Measurements from ENCODE around the gene CIBAR2.
"Not testable (repeated sequence)": the region's sequence is repeated elsewhere in the genome, so short reads cannot be mapped to it uniquely, and the experiment has no call there.

Gene CIBAR2

DNA sequence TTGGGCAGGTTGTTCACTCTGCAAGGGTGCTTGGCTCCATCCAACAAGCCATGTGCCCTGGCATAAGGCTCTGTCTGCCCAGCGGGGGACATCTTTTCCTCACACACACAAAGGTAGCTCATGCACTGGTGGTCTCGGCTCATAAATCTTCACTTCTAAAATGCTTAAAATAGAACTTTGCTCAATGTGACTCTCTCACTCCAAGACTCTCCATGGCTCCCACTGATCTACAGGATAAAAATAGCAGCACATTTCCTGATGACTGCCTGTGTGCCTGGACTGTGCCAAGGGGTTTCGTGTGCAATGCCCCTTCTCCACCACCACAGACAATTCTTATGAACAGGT is 15.1 kb upstream of the CIBAR2 start:
- DNase-seq: no peak

DNA sequence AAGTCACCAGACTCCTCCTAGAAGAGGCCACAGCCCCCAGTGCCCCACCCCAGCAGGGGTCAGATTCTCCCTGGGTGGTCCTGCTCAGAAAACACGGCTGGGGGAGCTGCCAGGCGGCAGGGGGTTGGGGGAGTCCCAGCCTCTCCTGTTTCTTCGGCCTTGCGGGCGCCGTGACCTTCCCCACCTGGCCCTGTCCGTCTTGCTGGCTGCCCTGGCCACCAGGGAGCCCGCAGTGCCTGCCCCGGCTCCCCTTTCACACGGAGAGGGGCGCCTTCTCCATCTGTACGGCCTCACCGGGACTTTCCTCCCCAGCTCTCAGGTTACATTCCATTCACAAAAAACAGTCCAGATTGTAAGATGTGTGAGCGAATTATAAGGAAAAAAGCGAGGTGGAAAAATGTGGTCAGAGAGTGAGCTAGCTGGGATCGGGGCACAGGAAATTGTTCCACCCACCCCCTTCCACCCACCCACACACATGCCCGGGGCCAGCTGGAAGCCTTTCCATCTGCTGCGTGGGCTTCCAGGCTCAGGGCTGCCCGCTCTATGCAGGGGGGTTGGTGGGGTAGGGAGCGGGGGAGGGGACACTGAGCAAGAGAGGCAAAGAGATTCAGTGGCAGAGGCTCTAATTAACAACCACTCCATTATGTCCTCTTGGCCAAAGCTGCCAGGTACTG is 14.6 kb upstream of the CIBAR2 start:
- DNase-seq: no peak

DNA sequence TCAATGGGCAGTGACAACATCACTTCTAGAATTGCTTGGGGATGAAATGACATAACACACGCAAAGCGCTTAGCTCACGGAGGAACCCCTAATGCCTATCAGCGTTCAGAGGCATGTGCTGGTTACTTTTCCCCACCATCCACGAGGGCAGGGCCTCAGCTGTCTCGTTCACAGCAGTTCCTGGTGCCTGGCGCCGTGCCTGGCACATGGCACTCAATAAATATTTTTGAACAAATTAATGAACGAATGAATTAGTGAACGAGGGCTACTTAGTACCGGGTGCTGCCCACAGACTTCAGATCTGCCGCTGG is 14.1 kb upstream of the CIBAR2 start:
- DNase-seq: no peak

DNA sequence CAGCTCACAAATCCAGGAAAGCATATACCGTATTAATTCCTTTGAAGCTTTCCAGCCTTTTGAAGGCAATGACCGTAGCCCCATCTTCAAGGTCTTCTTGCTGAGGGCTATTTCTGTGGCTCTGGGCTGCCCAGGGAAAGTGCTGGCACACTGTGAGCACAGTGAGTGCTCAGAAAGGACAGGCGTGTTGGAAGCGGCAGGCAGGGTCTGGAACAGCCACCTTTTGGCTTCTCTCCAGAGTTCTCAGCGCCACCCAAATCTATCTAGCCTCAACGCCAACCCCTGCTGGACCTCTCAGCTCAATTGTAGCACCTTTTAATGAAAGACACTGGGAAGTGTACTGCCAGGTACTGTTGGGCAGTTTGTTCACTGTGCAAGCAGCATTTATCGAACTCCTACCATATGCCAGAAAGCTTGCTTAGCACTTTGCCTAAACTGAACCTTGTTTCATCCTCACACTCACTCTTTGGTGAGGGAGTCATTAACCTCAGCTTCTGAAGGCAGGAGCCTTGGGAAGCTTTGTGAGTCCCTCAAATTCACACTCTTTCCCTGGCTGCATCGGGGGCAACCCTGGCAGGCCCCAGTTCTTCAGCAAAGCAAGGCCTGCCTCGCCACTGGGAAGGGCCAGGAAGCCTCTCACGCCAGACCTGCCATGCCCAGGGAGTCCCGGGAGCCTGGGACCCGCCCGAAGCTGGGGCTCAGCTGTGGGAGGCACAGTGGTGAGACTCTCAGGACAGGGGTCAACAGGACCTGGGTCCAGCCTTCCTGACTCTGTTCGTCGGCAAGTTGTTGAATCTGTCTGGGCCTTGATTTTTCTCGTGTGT is 13.5 kb upstream of the CIBAR2 start:
- no peak for DNase-seq

DNA sequence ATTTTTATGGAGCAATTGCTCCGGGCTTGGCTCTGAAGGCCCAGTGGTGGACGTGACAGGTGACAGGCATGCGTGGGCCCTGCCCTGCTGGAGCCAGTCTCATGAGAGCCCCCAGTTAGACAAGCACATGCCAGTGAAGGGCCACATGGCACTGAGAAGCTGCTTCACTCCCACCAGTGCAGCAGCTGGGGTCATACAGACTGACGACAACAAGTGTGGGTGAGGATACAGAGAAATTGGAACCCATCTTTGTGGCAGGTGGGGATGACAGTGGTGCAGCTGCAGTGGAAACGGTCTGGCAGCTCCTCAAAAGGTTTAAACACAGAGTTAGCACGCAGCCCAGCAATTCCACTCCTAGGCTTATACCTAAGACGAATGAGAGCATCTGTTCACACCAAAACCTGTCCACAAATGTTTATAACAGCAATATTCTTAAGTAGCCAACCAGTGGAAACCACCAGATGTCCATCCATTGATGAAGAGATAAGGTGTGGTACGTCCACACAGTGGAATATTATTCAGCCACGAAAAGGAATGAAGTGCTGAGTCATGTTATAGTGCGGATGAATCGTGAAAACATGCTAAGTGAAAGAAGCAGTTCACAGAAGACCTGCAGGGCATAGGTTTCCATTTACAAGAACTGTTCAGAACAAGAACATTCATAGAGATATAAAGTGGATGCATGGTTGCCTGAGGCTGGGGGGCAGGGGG is 12.5 kb upstream of the CIBAR2 start:
- no peak for DNase-seq

DNA sequence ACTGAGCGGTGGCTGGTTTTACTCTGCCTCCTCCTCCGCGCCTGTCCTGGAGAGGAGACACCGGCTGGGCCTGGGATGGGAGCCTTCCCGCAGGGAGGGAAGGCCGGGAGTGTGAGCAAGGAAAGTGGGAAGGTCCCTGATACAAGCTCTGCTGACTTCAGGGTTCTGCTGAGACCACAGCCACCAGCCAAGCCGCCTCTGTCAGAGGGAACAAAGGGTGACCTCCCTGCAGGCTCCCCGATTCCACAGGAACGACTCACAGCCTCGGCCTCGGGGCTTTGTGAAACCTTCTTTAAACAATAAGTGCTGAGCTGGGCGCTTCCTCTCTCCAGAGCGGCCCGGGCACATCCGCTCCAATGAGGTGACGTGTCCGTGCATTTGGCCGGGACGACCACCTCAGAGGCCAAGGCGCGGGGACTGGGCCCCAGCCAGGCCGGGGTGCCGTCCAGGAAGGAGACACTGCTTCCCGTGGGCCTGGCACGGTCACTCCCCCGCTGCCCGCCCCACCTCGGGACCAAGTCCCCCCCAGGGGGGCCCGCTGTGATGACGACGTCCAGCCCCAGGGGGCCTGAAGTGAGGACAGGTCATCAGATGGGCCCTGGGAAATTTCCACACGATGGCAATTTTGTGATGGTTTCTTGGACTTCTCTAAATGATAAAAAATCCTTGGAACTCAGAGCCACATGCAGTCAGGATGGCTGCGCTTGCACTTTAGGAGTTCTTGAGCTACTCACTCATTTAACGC is 11.8 kb upstream of the CIBAR2 start:
- DNase-seq: no peak

DNA sequence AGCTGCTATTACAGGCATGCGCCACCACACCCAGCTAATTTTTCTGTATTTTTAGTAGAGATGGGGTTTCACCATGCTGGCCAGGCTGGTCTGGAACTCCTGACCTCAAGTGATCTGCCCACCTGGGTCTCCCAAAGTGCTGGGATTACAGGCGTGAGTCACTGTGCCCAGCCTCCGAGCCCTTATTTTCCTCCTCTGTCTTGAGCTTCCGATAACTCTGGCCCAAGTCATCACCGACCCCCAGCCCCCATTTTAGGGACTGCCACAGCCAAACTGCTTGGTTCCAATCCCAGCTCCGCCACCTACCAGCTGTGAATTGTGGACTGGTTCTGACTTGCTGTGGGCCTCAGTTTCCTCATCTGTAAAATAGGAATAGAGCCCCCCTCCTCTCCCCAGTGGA is 11.2 kb upstream of the CIBAR2 start:
- DNase-seq: not testable (repeated sequence)

DNA sequence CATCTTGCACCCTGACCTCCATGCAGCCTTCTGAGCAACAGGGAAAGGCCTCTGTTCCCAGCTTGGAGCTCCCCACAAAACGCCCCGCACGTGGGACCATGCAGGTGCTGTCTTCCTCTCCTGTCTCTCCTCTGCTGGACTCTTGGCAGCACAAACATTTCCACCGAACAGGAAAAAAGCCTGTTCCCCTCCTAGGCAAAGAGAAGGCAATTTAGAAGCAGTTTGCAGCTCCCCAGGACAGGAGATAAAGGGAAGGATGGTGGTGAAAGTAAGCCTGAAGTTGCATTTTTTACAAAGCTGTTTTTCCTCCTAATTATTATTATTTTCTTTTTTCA is 7.7 kb upstream of the CIBAR2 start:
- DNase-seq: no peak

DNA sequence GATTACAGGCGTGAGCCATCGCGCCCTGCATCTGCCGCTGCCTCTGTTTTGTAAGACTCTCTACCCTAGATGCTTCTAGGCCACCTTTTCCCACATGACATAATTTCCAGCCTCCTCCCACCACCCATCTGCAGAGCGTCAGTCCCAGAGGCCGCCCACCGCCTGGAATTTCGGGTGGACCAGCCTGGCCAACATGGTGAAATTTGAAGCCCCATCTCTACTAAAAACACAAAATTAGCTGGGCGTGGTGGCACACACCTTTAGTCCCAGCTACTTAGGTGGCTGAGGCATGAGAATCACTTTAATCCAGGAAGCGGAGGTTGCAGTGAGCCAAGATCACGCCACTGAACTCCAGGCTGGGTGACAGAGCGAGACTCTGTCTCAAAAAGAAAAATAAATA is 5.1 kb upstream of the CIBAR2 start:
- DNase-seq: no peak

DNA sequence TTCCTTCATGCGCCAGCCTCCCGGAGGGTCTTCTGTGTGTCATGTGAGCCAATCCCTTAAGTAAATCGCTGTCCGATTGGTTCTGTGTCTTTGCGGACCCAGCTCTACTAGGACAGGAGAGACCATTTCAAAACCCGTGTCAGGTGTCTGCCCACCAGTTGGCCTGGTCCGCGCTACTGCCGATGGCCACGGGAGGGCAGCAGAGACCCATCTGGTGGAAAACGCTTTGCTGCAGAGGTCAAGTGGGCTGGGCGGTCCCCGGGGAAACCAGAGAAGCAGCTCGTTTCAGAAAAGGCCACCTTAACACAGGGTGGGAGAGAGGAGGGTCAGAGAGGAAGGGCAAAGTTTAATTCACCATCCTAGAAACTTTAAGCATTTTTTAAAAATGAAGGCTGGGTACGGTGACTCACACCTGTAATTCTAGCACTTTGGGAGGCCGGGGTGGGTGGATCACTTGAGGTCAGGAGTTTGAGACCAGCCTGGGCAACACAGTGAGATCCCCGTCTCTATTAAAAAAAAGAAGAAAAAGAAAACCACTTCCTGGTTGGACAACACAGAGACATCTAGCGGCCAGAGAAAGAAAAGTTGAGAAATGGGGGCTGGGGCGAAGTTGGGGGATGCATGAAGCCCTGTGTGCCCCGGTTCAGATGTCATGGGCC is 2.8 kb upstream of the CIBAR2 start:
- peak; percentile 54 to 55 for DNase-seq

DNA sequence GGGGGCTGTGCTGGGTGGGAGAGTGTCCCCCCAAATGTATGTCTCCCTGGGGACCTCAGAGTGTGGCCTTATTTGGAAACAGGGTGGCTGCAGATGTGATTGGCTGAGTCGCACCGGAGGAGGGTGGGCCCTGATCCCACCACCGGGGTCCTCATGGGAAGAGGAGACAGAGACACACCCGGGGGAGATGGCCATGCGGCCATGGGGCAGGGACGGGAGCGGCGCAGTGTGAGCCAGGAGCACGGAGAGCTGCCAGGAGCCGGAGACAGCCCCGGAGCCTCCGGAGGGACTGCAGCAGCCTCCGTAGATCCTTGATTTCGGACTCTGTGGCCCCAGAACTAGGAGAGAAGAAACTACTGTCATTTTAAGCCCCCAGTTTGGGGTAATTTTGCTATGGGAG is 1.6 kb upstream of the CIBAR2 start:
- DNase-seq: no peak

DNA sequence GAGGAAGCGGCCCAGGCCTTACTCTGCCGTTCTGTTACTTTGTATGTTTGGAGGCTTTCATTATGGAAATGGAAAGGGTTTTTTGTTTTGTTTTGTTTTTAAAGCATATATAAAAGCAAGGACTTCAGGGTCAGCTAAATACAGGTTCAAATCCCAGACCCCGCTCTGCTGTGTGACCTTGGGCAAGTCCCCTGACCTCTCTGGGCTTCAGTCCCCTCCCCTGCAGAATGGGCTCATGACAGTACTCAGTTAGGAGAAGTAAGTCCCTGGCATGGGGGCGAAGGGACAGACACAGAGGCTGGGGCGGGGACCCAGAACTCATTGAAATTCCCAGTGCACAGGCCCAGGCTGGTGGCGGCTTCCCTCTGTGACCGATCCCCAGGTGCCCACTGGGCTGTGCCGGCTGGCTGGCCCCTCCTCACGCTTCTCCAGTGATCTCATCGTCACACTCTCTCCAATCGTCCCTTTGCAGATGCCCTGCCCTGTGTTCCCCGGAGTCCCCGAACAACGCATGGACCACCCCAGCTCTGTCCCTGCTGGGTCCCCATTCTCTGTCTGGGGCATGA is 979 bp upstream of the CIBAR2 start:
- DNase-seq: no peak

DNA sequence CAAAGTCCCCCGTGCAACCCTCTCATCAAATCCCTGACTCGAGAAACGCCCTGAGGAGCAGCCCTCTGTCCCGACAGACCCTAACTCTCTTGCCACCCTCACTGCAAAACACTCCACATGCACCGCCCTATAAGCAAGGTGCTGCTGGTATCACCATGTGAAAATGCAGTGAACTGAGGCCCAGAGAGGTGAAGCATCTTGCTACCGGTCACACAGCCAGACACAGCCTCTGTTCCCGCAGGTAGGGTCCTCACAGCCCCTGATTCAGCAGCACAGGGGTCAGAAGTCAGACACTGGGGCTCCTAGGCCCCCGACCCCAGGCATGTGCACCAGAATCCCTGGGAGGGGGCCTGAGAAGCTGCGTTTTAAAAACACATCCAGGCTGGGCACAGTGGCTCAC is 1.1 kb downstream of the CIBAR2 start:
- no peak for DNase-seq

DNA sequence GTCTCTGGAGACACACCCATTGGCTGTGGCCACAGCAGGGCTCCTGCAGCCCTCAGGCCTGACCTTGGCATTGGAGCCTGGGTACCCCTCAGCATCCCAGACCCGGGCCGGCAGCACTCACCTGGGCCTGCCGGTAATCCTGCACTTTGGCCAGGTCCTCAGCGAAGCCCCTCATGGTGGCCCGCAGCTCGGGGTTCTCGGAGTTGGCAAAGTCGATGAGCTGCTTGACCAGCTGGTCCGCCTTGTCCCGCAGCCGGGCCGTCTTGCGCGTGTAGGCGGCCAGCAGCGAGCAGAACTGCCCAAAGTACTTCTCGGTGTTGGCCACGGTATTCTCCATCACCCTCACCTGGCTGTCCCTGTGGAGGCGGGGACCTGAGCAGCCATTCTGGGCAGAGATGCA is 2.2 kb downstream of the CIBAR2 start:
- no peak for DNase-seq

DNA sequence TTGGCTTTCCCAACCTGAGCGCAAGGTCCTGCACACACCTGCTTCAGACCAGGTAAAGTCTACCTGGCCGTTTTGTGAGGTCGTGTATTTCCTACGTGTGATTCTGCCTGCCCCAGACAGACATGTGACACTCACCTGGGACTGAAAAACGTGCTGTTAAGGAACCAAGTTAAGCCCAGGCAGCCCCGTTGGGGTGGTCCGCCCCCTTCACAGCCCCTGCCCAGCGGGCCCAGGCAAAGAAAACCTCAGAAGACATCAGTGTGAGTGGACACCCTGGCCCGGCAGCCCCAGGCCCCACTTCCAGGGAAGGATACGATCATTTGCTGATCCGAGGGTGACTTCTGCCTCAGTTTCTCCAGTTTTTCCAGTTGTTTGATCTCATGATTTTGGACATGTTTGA is 4.7 kb downstream of the CIBAR2 start:
- no peak for DNase-seq

DNA sequence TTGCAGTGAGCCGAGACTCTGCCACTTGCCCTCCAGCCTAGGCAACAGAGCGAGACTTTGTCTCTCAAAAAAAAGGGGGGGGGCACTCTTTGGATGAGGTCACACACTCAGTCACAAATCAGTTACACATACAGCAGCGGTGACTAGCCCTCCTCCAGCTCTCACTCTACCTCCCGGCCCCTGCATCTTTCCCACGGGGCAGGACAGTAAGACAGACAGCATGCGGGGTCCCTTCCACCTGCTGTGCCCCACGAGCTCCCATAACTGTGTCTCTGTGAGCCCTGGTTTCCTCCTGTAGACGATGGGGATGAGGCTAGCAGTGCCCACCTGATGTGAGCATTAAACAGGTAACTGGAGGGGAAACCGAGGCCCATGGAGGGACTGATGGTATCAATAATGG is 5.2 kb downstream of the CIBAR2 start:
- DNase-seq: no peak

DNA sequence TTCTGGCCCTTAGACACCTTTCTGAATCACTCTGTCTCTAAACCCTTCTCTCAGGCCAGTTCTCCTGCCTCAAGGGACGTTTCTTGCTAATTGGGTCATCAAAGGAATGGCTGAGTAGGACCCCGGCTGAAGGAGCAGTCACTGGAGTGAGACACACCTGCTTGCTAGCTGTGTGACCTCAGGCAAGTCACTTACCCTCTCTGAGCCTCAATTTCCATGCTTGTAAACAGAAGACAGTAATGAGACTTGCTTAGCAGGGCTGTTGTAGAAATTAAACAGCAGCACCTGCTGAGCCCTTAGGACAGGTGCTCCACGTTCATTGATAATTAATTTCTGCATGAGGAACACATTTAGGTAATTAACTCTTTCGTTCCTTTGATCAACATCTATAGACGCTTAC is 6.8 kb downstream of the CIBAR2 start:
- DNase-seq: no peak

DNA sequence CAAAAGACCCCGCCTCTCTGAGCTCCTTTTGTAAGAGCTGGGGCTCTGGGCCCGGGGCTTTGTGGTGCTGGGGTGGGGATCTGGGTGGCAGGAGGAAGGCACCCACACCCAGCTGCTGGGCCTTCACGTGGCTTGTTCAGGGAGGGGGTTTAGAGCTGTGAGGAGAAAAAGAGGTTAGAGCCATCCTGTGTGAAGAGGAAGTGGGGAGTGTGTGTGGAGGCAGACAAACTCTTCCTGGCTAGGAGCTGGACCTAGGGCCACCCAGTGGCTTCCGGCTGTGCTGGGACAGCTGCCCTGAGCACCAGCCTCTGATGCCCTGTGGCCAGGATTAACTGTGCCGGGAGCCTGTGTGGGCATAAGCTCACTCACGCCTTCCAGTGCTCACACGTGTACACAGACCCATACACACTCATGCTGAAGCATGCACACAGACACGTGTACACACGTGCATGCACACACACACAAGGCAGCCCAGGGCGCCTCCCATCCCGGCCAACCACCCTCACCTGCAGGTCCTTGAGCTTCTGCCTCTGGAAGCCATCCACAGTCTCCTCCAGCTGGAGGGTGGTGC is 7.4 kb downstream of the CIBAR2 start:
- DNase-seq: peak in 1 of 2 donors; percentile 61

DNA sequence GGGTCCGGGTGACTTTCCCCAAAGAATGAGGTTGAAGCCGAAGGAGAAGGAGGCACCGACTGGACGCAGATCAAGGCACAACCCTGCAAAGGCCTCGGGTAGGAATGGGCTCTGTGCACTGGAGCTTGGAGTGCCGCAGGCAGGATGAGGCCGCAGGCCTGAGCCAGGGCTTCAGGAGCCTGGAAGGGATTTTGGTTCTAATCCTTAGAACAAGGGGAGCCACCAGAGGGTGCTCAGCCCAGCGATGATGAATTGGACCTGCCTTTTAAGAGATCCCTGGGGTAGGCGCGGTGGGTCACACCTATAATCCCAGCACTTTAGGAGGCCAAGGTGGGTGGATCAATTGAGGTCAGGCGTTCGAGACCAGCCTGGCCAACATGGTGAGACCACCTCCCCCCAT is 8.1 kb downstream of the CIBAR2 start:
- no peak for DNase-seq

DNA sequence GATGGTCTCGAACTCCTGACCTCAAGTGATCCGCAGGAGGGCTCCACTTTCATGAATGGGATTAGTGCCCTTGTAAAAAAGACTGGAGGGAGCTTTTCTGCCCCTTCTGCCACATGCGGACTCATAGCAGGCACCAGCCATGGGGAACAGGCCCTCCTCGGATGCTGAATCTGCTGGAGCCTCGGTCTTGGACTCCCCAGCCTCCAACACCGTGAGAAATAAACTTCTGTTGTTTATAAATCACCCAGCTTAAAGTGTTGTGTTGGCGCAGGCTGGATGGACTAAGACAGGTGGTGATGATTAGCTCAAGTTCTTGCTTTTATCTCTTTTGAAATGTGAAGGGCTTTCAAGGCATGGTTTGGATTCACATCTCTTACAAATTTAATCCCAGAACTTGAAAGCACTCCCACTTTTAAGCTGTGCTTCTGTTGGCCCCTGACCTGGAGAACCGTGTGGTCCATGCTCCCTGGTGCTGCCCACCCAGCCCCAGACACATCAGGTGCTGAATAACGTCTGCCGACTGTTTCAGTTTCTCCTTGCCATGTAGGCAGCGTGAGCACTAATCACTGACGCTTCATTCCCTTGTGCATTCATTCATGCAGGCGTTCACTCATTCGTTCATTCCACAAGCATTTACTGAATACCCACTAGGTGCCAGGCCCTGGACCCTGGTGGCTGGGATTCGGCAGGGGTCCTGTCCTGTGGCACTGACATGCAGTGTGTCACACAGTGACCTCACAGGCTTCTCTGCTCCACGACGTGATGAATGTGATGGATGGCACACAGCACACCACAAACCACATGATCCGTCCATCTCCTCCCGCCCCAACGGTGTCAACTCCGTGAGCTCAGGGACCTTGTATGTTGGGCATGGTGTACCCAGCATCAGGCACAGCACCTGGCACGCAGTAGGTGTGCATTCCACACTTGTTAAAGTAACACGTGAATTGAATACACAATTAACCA is 8.9 kb downstream of the CIBAR2 start:
- no peak for DNase-seq

DNA sequence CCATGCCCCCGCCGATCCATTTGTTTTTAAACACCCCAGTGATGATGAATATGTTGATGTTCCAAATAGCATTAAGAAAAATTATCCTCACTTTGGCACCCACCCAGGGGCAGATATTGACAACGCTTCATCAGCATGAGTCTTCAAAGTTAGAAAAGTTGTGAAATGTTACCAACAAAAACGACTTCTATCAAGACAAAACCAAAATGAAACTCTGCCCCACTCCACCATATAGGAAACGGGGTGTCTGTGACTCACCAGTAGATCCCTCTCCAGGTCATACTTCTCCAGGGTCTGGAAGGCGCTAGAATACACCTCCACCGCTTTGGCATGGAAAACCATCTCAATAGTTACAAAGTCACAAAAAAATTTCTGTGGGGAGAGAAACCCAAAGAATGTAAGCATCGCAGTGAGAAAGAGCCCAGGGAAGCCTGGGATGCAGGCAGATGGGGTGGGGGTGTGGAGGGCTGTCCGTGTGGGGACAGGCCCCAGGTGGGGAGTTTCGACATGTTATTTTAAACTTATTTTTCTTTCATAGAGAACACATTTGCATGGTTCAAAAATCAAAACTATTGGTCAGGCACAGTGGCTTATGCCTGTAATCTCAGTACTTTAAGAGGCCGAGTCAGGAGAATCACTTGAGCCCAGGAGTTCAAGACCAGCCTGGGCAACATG is 10.2 kb downstream of the CIBAR2 start:
- DNase-seq: peak in 1 of 2 donors; percentile 19

Data from bone marrow (tissue), 2 donors.